OCI-LY3 (cell line): ENCODE results near the gene ATP10B.

ENCODE experiments used
- EZH2phosphoT487 ChIP-seq: fragments of 200-600 bp; shearing (Covaris generic); IDR thresholded peaks from 2 replicates; pipeline ENCODE4 v1.6.1; 2018; ENCODE audit warnings: antibody characterized with exemption, mixed run types, low read depth
- TF ChIP-seq, protein P1 (sequence below): fragments of 200-600, 300-600 bp; sonication (generic); IDR thresholded peaks from 2 replicates; pipeline ENCODE4 v1.5.1; 2014; ENCODE audit warnings: antibody characterized with exemption, low read length, low read depth

DNA sequence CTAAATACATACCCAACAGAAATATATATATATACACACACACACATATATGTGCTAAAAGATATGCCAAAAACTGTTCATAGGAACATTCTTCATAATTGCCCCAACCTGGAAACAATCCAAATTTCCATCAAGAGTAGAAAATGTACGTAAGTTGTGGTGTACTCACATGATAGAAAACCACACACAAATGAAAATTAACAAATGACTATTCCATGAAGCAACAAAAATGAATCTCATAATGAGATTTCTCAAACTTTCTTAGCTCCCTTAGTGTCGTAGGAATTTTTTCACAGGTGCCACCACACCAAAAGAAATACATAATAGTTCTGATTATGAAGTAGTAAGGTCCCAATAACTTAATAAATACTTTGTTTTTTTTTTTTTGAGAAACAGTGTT lies 7.8 kb downstream of the ATP10B start:
- TF ChIP-seq, protein P1, sequence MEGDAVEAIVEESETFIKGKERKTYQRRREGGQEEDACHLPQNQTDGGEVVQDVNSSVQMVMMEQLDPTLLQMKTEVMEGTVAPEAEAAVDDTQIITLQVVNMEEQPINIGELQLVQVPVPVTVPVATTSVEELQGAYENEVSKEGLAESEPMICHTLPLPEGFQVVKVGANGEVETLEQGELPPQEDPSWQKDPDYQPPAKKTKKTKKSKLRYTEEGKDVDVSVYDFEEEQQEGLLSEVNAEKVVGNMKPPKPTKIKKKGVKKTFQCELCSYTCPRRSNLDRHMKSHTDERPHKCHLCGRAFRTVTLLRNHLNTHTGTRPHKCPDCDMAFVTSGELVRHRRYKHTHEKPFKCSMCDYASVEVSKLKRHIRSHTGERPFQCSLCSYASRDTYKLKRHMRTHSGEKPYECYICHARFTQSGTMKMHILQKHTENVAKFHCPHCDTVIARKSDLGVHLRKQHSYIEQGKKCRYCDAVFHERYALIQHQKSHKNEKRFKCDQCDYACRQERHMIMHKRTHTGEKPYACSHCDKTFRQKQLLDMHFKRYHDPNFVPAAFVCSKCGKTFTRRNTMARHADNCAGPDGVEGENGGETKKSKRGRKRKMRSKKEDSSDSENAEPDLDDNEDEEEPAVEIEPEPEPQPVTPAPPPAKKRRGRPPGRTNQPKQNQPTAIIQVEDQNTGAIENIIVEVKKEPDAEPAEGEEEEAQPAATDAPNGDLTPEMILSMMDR: no peak
- no peak for TF ChIP-seq EZH2phosphoT487
